Heart left ventricle (tissue), 16 donors: Measurements from ENCODE around the gene PTPRH. TPM values are rescaled to one million over a fixed set of nuclear protein-coding genes. Genes with fewer than 3 reads are reported as not detected.

Source experiments
- ATAC-seq, 4 donors: fragments of 200-7000 bp; cut with Tn5 transposase; one replicate each; pipeline ENCODE4 v1.9.1; 2020 to 2022; ENCODE audit warnings: moderate library complexity in 4 of 4, mild to moderate bottlenecking in 3 of 4, moderate number of reproducible peaks in 1 of 4
- DNase-seq, 5 donors: peaks; one replicate each; pipeline ENCODE4 v3.0.0-alpha.2; 2020
- H3K27ac ChIP-seq, 12 donors: fragments of 200-600 bp; sonication (generic) in 4 of 12; one replicate each; pipeline versions ENCODE4 v1.5.0 to v1.8.0; 2016 to 2022; ENCODE audit warnings: mild to moderate bottlenecking in 2 of 12
- H3K27me3 ChIP-seq, 9 donors: fragments of 200-600 bp; sonication (generic) in 2 of 9; one replicate each; pipeline versions ENCODE4 v1.5.1 to v1.8.0; 2016 to 2022; ENCODE audit warnings: mild to moderate bottlenecking in 3 of 9
- H3K36me3 ChIP-seq, 9 donors: fragments of 200-600 bp; sonication (generic) in 2 of 9; one replicate each; pipeline versions ENCODE4 v1.5.0 to v1.8.0; 2018 to 2022; ENCODE audit warnings: mild to moderate bottlenecking in 2 of 9
- H3K4me1 ChIP-seq, 12 donors: fragments of 200-600 bp; sonication (generic) in 4 of 12; one replicate each; pipeline versions ENCODE4 v1.5.0 to v1.8.0; 2016 to 2022; ENCODE audit warnings: mild to moderate bottlenecking in 3 of 12
- H3K4me3 ChIP-seq, 12 donors: fragments of 200-600 bp; sonication (generic) in 4 of 12; one replicate each; pipeline versions ENCODE4 v1.5.0 to v1.8.0; 2017 to 2022; ENCODE audit warnings: mild to moderate bottlenecking in 9 of 12, moderate library complexity in 4 of 12
- H3K9me3 ChIP-seq, 12 donors: fragments of 200-600 bp; sonication (generic) in 4 of 12; one replicate each; pipeline versions ENCODE4 v1.5.0 to v1.8.0; 2016 to 2022; ENCODE audit warnings: mild to moderate bottlenecking in 1 of 12
- CTCF ChIP-seq, 12 donors: fragments of 200-600 bp; sonication (generic) in 4 of 12; IDR thresholded peaks; one replicate each; pipeline versions ENCODE4 v1.5.0 to v1.8.0; 2018 to 2022; ENCODE audit warnings: antibody characterized with exemption in 12 of 12, mild to moderate bottlenecking in 5 of 12
- POLR2A ChIP-seq, 2 donors: fragments of 450-650 bp; IDR thresholded peaks; one replicate each; pipeline ENCODE4 v1.6.1; 2017; ENCODE audit warnings: antibody characterized with exemption in 2 of 2, mild to moderate bottlenecking in 2 of 2, moderate library complexity in 2 of 2
- WGBS, 4 donors: extraction: QIAGEN DNeasy Blood & Tissue Kit in 2 of 4; methylation state at CpG; one replicate each; pipeline versions ENCODE4 v1.1.5 to v1.1.7; 2013 to 2018; 5-methylcytosine and 5-hydroxymethylcytosine counted together
- intact Hi-C, 10 donors: fragments of 100-400 bp; cut with DNase I; formaldehyde crosslinking; loops; one replicate each; pipeline versions ENCODE4 v1.11.1 to v1.14.2; 2022
- polyA plus RNA-seq, 2 donors: library from polyadenylated mRNA; stranded (reverse); fragments of 200-250 nt; gene quantifications; one replicate each; pipeline ENCODE4 v1.2.3, GENCODE V29; 2013
- total RNA-seq, 9 donors: library from RNA; depleted of rRNA in 2 of 9; stranded (reverse); fragments of >200 nt in 2 of 9; fragmentation: NEBNext Ultra II Directional in 3 of 9; extraction: Animal tissue kit (Norgen Biotek cat#: 25700) in 3 of 9; gene quantifications; one replicate each; pipeline versions ENCODE4 v1.1.0 to v1.2.4, GENCODE V29; 2016 to 2023
- donor health status: ischemic (EF 13 %, LVEDD 7.1; RV severe dilation, severe dysfunction).
- donor health status: healthy with polysubstance abuse.
- donor health status: DM: no; HTN: yes; CAD: no.
- donor health status: DM: no; HTN: no; CAD: no.
- donor health status: ischemic (EF 25% LVEDD 6.9; RV normal size, moderate dysfunction).
- donor health status: ischemic (EF 25% LVEDD 5.7; RV mildly dilated, moderate dysfunction).
- donor health status: healthy.
- donor health status: DM: yes; HTN: yes; CAD: no.
- donor health status: ischemic (EF 35%, LVEDD 5.7; RV mildly dilated, moderate dysfunction).
- donor health status: nonischemic (EF 11% LVEDD 7.7; RV severe dilation, severe dysfunction).
- donor health status: DM: yes; HTN: yes; CAD: no.
- donor health status: PGD.
- donor health status: ischemic (EF 29% LVEDD 5.4; RV normal size, mild dysfunction).
- donor health status: nonischemic (EF 23%, LVEDD 6.1; RV moderate dilation, normal function).

Gene PTPRH
- total and polyA plus RNA-seq, 11 donors = 0.75 to 11.4 (median 2.3) TPM

- H3K27ac ChIP-seq = no peak overlapping the region
- peak in 1 of 5 donors; percentile 14 for DNase-seq
- peaks cover 2 to 36% (median 20%) of the 10 kb centered on the region in 12 donors for H3K4me1 ChIP-seq
- no peaks in the 10 kb centered on the region for H3K9me3 ChIP-seq
- 91 to 94% (median 92%) methylated on average over 21 to 23 of the region's 23 CpGs for WGBS, 4 donors
- no peaks in the 10 kb centered on the region for H3K27me3 ChIP-seq
- TF ChIP-seq POLR2A (IDR thresholded peaks at IDR 0.05) (no peak), CTCF (IDR thresholded peaks at IDR 0.05) (no peak)
- H3K4me3 ChIP-seq = no peak overlapping the region
- ATAC-seq = no peak
- intact Hi-C loops = no loop called here
- peaks cover 8 to 70% (median 61%) of the 10 kb centered on the region in 9 donors for H3K36me3 ChIP-seq
Observed at GRCh38 chr19:55245236-55245904, 36.1 kb upstream of the PTPRH start.

- WGBS, 4 donors = 88 to 90% (median 89%) methylated on average over 12 of the region's 12 CpGs
Observed at GRCh38 chr19:55244004-55244680, 34.8 kb upstream of the PTPRH start.

GRCh38 chr19:55242517-55242916 lies 33.2 kb upstream of the PTPRH start:
- TF ChIP-seq CTCF (IDR thresholded peaks at IDR 0.05) (no peak), POLR2A (IDR thresholded peaks at IDR 0.05) (no peak)
- Histone ChIP-seq H3K4me1 (peaks cover 0 to 10% (median 5%) of the 10 kb centered on the region in 12 donors), H3K4me3 (no peak overlapping the region), H3K27me3 (no peaks in the 10 kb centered on the region), H3K27ac (no peak overlapping the region), H3K36me3 (peaks cover 8 to 98% (median 88%) of the 10 kb centered on the region in 9 donors), H3K9me3 (no peaks in the 10 kb centered on the region)
- ATAC-seq (no peak), DNase-seq (peak in 1 of 5 donors; percentile 7)
- intact Hi-C loops = no loop called here
- 71 to 82% (median 77%) methylated on average over 7 of the region's 7 CpGs for WGBS, 4 donors

More at GRCh38 chr19:55244004-55244680, 34.8 kb upstream of the PTPRH start:
- Histone ChIP-seq H3K36me3 (peaks cover 8 to 82% (median 72%) of the 10 kb centered on the region in 9 donors), H3K9me3 (no peaks in the 10 kb centered on the region), H3K4me3 (no peak overlapping the region), H3K4me1 (peaks cover 2 to 25% (median 19%) of the 10 kb centered on the region in 12 donors), H3K27me3 (no peaks in the 10 kb centered on the region), H3K27ac (no peak overlapping the region)
- DNase-seq = peak in 1 of 5 donors; percentile 7
- intact Hi-C loops = no loop called here
- no peak for TF ChIP-seq CTCF (IDR thresholded peaks at IDR 0.05)
- TF ChIP-seq POLR2A (IDR thresholded peaks at IDR 0.05) = no peak
- ATAC-seq = no peak

GRCh38 chr19:55241935-55242464 lies 32.7 kb upstream of the PTPRH start:
- TF ChIP-seq CTCF (IDR thresholded peaks at IDR 0.05) (no peak), POLR2A (IDR thresholded peaks at IDR 0.05) (no peak)
- ATAC-seq (no peak), DNase-seq (no peak)
- Histone ChIP-seq H3K4me3 (no peak overlapping the region), H3K9me3 (no peaks in the 10 kb centered on the region), H3K27me3 (no peaks in the 10 kb centered on the region), H3K36me3 (peaks cover 8 to 99% (median 93%) of the 10 kb centered on the region in 9 donors), H3K27ac (no peak overlapping the region), H3K4me1 (peaks cover 0 to 4% (median under 1%) of the 10 kb centered on the region in 12 donors)
- 89 to 93% (median 91%) methylated on average over 14 to 16 of the region's 16 CpGs for WGBS, 4 donors
- intact Hi-C loops = no loop called here
